Measurements from ENCODE around the gene SYCP3.

- no peak for TF ChIP-seq CTCF (IDR thresholded peaks at IDR 0.05)
- TF ChIP-seq POLR2AphosphoS5 (IDR thresholded peaks at IDR 0.05): no peak
Measured at GRCh38 chr12:101769865-101770264, 30.6 kb upstream of the SYCP3 start.
